PFSK-1 (cell line): Measurements from ENCODE around the gene SLC25A1.

Experiments used
- FOXP2 ChIP-seq: optimal IDR thresholded peaks from 2 replicates; pipeline ENCODE3; 2011; ENCODE audit warnings: borderline replicate concordance, control low read depth, inconsistent platforms; ENCODE audit not compliant: insufficient read depth; ENCODE audit errors: extremely low read length, extremely low read depth
- POLR2AphosphoS5 ChIP-seq: IDR thresholded peaks from 2 replicates; pipeline ENCODE4 v1.6.1; 2012; ENCODE audit warnings: low read depth, mild to moderate bottlenecking, control low read depth, low read length, moderate library complexity
- REST ChIP-seq, 2 experiments: IDR thresholded peaks; 2 replicates each; pipeline versions ENCODE4 v1.6.1 to v1.8.0; 2011 to 2012; ENCODE audit warnings: low read depth in 2 of 2, low read length in 2 of 2, control low read depth in 1 of 2, inconsistent platforms in 1 of 2, mild to moderate bottlenecking in 1 of 2, moderate library complexity in 1 of 2; ENCODE audit not compliant: insufficient read depth in 1 of 2
- SIN3A ChIP-seq: IDR thresholded peaks from 2 replicates; pipeline ENCODE4 v1.6.1; 2012; ENCODE audit warnings: mild to moderate bottlenecking, low read length, moderate library complexity, borderline replicate concordance; ENCODE audit not compliant: insufficient read depth
- TAF1 ChIP-seq: IDR thresholded peaks from 2 replicates; pipeline ENCODE4 v1.6.1; 2012; ENCODE audit warnings: low read length, control low read depth, borderline replicate concordance; ENCODE audit not compliant: insufficient read depth

The SLC25A1 gene

DNA sequence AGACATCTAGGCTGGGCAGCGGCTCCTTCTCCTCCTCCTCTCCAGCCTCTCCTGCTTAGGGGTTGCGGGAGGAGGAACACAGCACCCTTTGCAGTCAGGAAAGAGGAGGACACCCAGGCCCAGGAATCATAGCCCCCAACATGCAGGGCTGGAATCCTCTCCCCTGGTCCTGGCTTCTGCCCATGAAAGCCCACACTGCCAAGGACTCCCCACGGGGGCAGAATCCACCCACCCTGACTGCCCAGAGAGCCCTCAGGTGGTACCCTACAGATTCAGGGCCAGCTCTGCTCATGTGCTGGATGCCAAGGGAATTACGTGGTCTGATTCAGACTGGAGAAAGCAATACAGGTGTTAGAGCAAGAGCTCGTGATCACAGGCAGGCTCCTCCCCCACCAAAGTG, 38.6 kb downstream of the SLC25A1 start:
- TF ChIP-seq FOXP2 (no peak), TAF1 (no peak), REST (IDR thresholded peaks at IDR 0.05; ENCODE audit: insufficient read depth in 1 of 2, low read depth in 2 of 2, low read length in 2 of 2) (no peak), SIN3A (no peak), POLR2AphosphoS5 (no peak)

GRCh38 chr22:19139001-19139356, 39.6 kb downstream of the SLC25A1 start:
- no peak for TF ChIP-seq REST (IDR thresholded peaks at IDR 0.05; ENCODE audit: insufficient read depth in 1 of 2, low read depth in 2 of 2, low read length in 2 of 2)
- TF ChIP-seq POLR2AphosphoS5 = no peak
- TF ChIP-seq TAF1 = no peak
- no peak for TF ChIP-seq SIN3A
- no peak for TF ChIP-seq FOXP2

- TF ChIP-seq FOXP2 (no peak), SIN3A (no peak), TAF1 (no peak), POLR2AphosphoS5 (no peak), REST (IDR thresholded peaks at IDR 0.05; ENCODE audit: insufficient read depth in 1 of 2, low read depth in 2 of 2, low read length in 2 of 2) (no peak)
Measured at GRCh38 chr22:19138217-19139000, 40.1 kb downstream of the SLC25A1 start.

- TF ChIP-seq REST (IDR thresholded peaks at IDR 0.05; ENCODE audit: insufficient read depth in 1 of 2, low read depth in 2 of 2, low read length in 2 of 2) (no peak), FOXP2 (no peak), SIN3A (no peak), TAF1 (no peak), POLR2AphosphoS5 (no peak)
Measured at GRCh38 chr22:19137384-19138216, 40.9 kb downstream of the SLC25A1 start.
